ENCODE measurements around the gene MYF5. TPM values are rescaled to one million over a fixed set of nuclear protein-coding genes. Genes with fewer than 3 reads are reported as not detected.
A peak's percentile ranks its signal among the peaks of the same experiment; 100 is the strongest.

Gene MYF5
- total RNA-seq, 1 experiment from 2014 or later = not detected

- Histone ChIP-seq H2BK12ac (ENCODE audit: insufficient read length, low read depth, low read length) (no peak overlapping the region), H3T11ph (ENCODE audit: low read length) (no peak overlapping the region), H2AK5ac (ENCODE audit: insufficient read length, low read length) (no peak overlapping the region), H3K9me3 (ENCODE audit: control insufficient read depth, low read depth, low read length) (no peaks in the 10 kb centered on the region), H4K8ac (replicated peaks; ENCODE audit: insufficient read length, low read depth, low read length) (no peak overlapping the region), H3K9ac (ENCODE audit: extremely low read depth, insufficient read length, low read length) (no peak overlapping the region), H4K91ac (ENCODE audit: insufficient read length, low read depth, low read length) (no peak overlapping the region), H3K14ac (ENCODE audit: insufficient read depth, low read length) (no peak overlapping the region), H4K20me1 (ENCODE audit: control insufficient read depth, insufficient read depth, insufficient read length) (no peaks in the 10 kb centered on the region), H2AFZ (ENCODE audit: low read length) (no peak overlapping the region), H3K4me1 (ENCODE audit: insufficient read depth, low read length) (peaks cover 15% of the 10 kb centered on the region), H3K23me2 (ENCODE audit: insufficient read length, low read depth, low read length, poor library complexity, severe bottlenecking) (peaks cover 5% of the 10 kb centered on the region), H2BK20ac (ENCODE audit: low read depth, low read length, poor library complexity, severe bottlenecking) (no peak overlapping the region), H3K23ac (ENCODE audit: insufficient read length, low read depth, low read length) (no peak overlapping the region), H3K56ac (ENCODE audit: insufficient read length, low read depth, low read length) (no peak overlapping the region), H3K79me1 (ENCODE audit: insufficient read depth, low read depth, low read length, poor library complexity, severe bottlenecking) (no peaks in the 10 kb centered on the region), H2BK120ac (ENCODE audit: low read depth, low read length, poor library complexity, severe bottlenecking) (no peak overlapping the region), H2BK15ac (ENCODE audit: low read depth, low read length) (no peak overlapping the region), H3K79me2 (ENCODE audit: insufficient read depth, low read length) (no peaks in the 10 kb centered on the region), H3K27ac (ENCODE audit: insufficient read length, low read depth, low read length) (no peak overlapping the region), H3K4me2 (ENCODE audit: insufficient read depth, insufficient read length, low read length) (peak overlapping the region; percentile 8), H4K5ac (ENCODE audit: insufficient read length, low read depth, low read length) (no peak overlapping the region), H3K18ac (ENCODE audit: insufficient read length, low read depth, low read length) (no peak overlapping the region), H3K27me3 (ENCODE audit: insufficient read depth, low read length) (peaks cover 24% of the 10 kb centered on the region; the same call in 1 of the 2 replicates), H3K4ac (ENCODE audit: low read depth, low read length) (no peak overlapping the region), H2BK5ac (ENCODE audit: insufficient read length, low read length) (no peak overlapping the region)
- no peak overlapping the region; a peak in 1 of 5 replicates for H3K4me3 Mint-ChIP-seq
- no peak for DNase-seq
- H3K36me3 Mint-ChIP-seq (ENCODE audit: insufficient read depth in 1 of 3, low read depth in 3 of 3) = no peaks in the 10 kb centered on the region
- H3K27me3 Mint-ChIP-seq (ENCODE audit: low read depth) = peaks cover 60% of the 10 kb centered on the region
- peak overlapping the region in 1 of 3 experiments; percentile 42; a peak in 1 of 7 replicates for H3K27ac Mint-ChIP-seq
- no peaks in the 10 kb centered on the region for H3K9me3 Mint-ChIP-seq
- peaks cover 47 to 49% of the 10 kb centered on the region in 2 experiments for H3K4me1 Mint-ChIP-seq
- TF ChIP-seq CTCF (conservative IDR thresholded peaks at IDR 0.05) = no peak
- WGBS (ENCODE audit: extremely low coverage, insufficient read length, low lambda C conversion rate) = no CpG with 5 or more reads among the region's 10 CpGs
Measured at GRCh38 chr12:80715713-80716249, 931 bp upstream of the MYF5 start.

All from H9 (cell line).